Activated CD8-positive, alpha-beta T cell treated with anti-CD3 and anti-CD28 coated beads for 36 hours (primary cell): ENCODE results near the gene APBA1. TPM values are rescaled to one million over a fixed set of nuclear protein-coding genes. Genes with fewer than 3 reads are reported as not detected.

Experiments used
- ATAC-seq: fragments of 200-7000 bp; cut with Tn5 transposase; one replicate; pipeline ENCODE4 v1.10.0; 2021; ENCODE audit warnings: mild to moderate bottlenecking, moderate library complexity
- CTCF ChIA-PET: fragments of 350-600 bp; sonication (Branson Sonifier 250); formaldehyde crosslinking; loops from one replicate; lab custom pipeline; 2021; ENCODE audit warnings: antibody characterized with exemption; lab: Charles Lee
- POLR2A ChIA-PET: fragments of 350-600 bp; sonication (Branson Sonifier 250); formaldehyde crosslinking; loops from one replicate; lab custom pipeline; 2021; ENCODE audit warnings: antibody characterized with exemption; lab: Charles Lee
- DNase-seq: peaks from one replicate; pipeline ENCODE4 v3.0.0-alpha.2; 2020
- H3K27ac Mint-ChIP-seq: one replicate; pipeline ENCODE4 v1.8.0; 2021; ENCODE audit warnings: mild to moderate bottlenecking, mixed read lengths
- H3K27me3 Mint-ChIP-seq: one replicate; pipeline ENCODE4 v1.8.0; 2021; ENCODE audit warnings: mixed read lengths
- H3K36me3 Mint-ChIP-seq: one replicate; pipeline ENCODE4 v1.8.0; 2021; ENCODE audit warnings: low read depth, mixed read lengths
- H3K4me1 Mint-ChIP-seq: one replicate; pipeline ENCODE4 v1.8.0; 2021; ENCODE audit warnings: low read depth, mixed read lengths
- H3K4me3 Mint-ChIP-seq: one replicate; pipeline ENCODE4 v1.8.0; 2021; ENCODE audit warnings: mild to moderate bottlenecking, moderate library complexity, mixed read lengths
- H3K9me3 Mint-ChIP-seq: one replicate; pipeline ENCODE4 v1.8.0; 2021; ENCODE audit warnings: mixed read lengths
- intact Hi-C: fragments of 100-400 bp; cut with micrococcal nuclease; formaldehyde crosslinking; loops from one replicate; pipeline ENCODE4 v1.10.0; 2022
- total RNA-seq, 2 experiments: library from RNA; stranded (reverse); gene quantifications; one replicate each; pipeline ENCODE4 v1.2.3, GENCODE V29; 2021
- TF ChIP-seq, protein P1 (sequence below): fragments of 200-600 bp; IDR thresholded peaks from one replicate; pipeline ENCODE4 v1.8.0; 2022; ENCODE audit warnings: antibody characterized with exemption, mild to moderate bottlenecking

Gene APBA1
- total RNA-seq, 2 experiments from 2014 or later: 0.07 TPM; not detected in 1

GRCh38 chr9:69645488-69645887, 26.7 kb downstream of the APBA1 start:
- Mint-ChIP-seq H3K27ac (no peak overlapping the region), H3K36me3 (no peaks in the 10 kb centered on the region), H3K27me3 (peaks cover 9% of the 10 kb centered on the region), H3K4me3 (no peak overlapping the region), H3K4me1 (no peaks in the 10 kb centered on the region), H3K9me3 (no peaks in the 10 kb centered on the region)
- DNase-seq (no peak), ATAC-seq (no peak)
- POLR2A ChIA-PET: no interaction called here
- intact Hi-C loops: no loop called here
- CTCF ChIA-PET: no interaction called here
- TF ChIP-seq, protein P1, sequence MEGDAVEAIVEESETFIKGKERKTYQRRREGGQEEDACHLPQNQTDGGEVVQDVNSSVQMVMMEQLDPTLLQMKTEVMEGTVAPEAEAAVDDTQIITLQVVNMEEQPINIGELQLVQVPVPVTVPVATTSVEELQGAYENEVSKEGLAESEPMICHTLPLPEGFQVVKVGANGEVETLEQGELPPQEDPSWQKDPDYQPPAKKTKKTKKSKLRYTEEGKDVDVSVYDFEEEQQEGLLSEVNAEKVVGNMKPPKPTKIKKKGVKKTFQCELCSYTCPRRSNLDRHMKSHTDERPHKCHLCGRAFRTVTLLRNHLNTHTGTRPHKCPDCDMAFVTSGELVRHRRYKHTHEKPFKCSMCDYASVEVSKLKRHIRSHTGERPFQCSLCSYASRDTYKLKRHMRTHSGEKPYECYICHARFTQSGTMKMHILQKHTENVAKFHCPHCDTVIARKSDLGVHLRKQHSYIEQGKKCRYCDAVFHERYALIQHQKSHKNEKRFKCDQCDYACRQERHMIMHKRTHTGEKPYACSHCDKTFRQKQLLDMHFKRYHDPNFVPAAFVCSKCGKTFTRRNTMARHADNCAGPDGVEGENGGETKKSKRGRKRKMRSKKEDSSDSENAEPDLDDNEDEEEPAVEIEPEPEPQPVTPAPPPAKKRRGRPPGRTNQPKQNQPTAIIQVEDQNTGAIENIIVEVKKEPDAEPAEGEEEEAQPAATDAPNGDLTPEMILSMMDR: no peak

GRCh38 chr9:69643098-69643497, 29.1 kb downstream of the APBA1 start:
- ChIA-PET CTCF (no interaction called here), POLR2A (no interaction called here)
- Mint-ChIP-seq H3K36me3 (no peaks in the 10 kb centered on the region), H3K4me3 (no peak overlapping the region), H3K9me3 (no peaks in the 10 kb centered on the region), H3K4me1 (no peaks in the 10 kb centered on the region), H3K27me3 (no peaks in the 10 kb centered on the region), H3K27ac (no peak overlapping the region)
- intact Hi-C loops: no loop called here
- TF ChIP-seq, protein P1: no peak
- DNase-seq: no peak
- no peak for ATAC-seq

GRCh38 chr9:69637817-69638200, 34.4 kb downstream of the APBA1 start:
- no peak overlapping the region for H3K27ac Mint-ChIP-seq
- peaks cover 26% of the 10 kb centered on the region for H3K27me3 Mint-ChIP-seq
- ChIA-PET CTCF (no interaction called here), POLR2A (interaction anchor here (0.6 kb wide), 1 partner anchor 1270 kb away, joined by 3 read pairs; no protein-coding TSS in a partner anchor)
- intact Hi-C loops: no loop called here
- H3K4me3 Mint-ChIP-seq: no peak overlapping the region
- H3K9me3 Mint-ChIP-seq: peaks cover 2% of the 10 kb centered on the region
- ATAC-seq (no peak), DNase-seq (no peak)
- no peaks in the 10 kb centered on the region for H3K36me3 Mint-ChIP-seq
- H3K4me1 Mint-ChIP-seq: no peaks in the 10 kb centered on the region
- TF ChIP-seq, protein P1: no peak

- TF ChIP-seq, protein P1: no peak
- H3K27ac Mint-ChIP-seq: no peak overlapping the region
- ChIA-PET POLR2A (interaction anchor here (0.6 kb wide), 1 partner anchor 1270 kb away, joined by 3 read pairs; no protein-coding TSS in a partner anchor), CTCF (no interaction called here)
- intact Hi-C loops: no loop called here
- H3K9me3 Mint-ChIP-seq: peaks cover 2% of the 10 kb centered on the region
- H3K4me3 Mint-ChIP-seq: no peak overlapping the region
- DNase-seq (no peak), ATAC-seq (no peak)
- H3K36me3 Mint-ChIP-seq: no peaks in the 10 kb centered on the region
- H3K27me3 Mint-ChIP-seq: peaks cover 26% of the 10 kb centered on the region
- no peaks in the 10 kb centered on the region for H3K4me1 Mint-ChIP-seq
Measured at GRCh38 chr9:69637193-69637816, 34.9 kb downstream of the APBA1 start.

- DNase-seq (no peak), ATAC-seq (no peak)
- CTCF ChIA-PET: no interaction called here
- intact Hi-C loops: no loop called here
- Mint-ChIP-seq H3K4me3 (no peak overlapping the region), H3K4me1 (no peaks in the 10 kb centered on the region), H3K27me3 (peaks cover 26% of the 10 kb centered on the region), H3K27ac (no peak overlapping the region), H3K36me3 (no peaks in the 10 kb centered on the region), H3K9me3 (peaks cover 2% of the 10 kb centered on the region)
- POLR2A ChIA-PET: no interaction called here
- TF ChIP-seq, protein P1: no peak
Measured at GRCh38 chr9:69633716-69634115, 38.5 kb downstream of the APBA1 start.
